KMS-11 (cell line): ENCODE results near the gene THAP12.
"Not testable (repeated sequence)": the region's sequence is repeated elsewhere in the genome, so short reads cannot be mapped to it uniquely, and the experiment has no call there.

Source experiments
- H2AFZ ChIP-seq: fragments of 200-600 bp; sonication (generic); 2 replicates; pipeline ENCODE4 v1.6.1; 2016; ENCODE audit warnings: antibody characterized with exemption, mixed run types, low read depth
- H3K27ac ChIP-seq: fragments of 200-600 bp; sonication (generic); 2 replicates; pipeline ENCODE4 v1.6.1; 2016; ENCODE audit warnings: mild to moderate bottlenecking, mixed run types
- H3K27me3 ChIP-seq: fragments of 200-600 bp; sonication (generic); 2 replicates; pipeline ENCODE4 v1.6.1; 2017; ENCODE audit warnings: mild to moderate bottlenecking, low read depth, mixed run types, moderate library complexity; ENCODE audit not compliant: insufficient read depth
- H3K36me3 ChIP-seq: fragments of 200-600 bp; sonication (generic); 2 replicates; pipeline ENCODE4 v1.6.1; 2017; ENCODE audit warnings: mild to moderate bottlenecking, mixed run types; ENCODE audit not compliant: insufficient read depth
- H3K4me1 ChIP-seq: fragments of 200-600 bp; sonication (generic); 2 replicates; pipeline ENCODE4 v1.6.1; 2016; ENCODE audit warnings: mild to moderate bottlenecking, low read depth, mixed run types; ENCODE audit not compliant: poor library complexity, severe bottlenecking
- H3K4me2 ChIP-seq: fragments of 200-600 bp; sonication (generic); 2 replicates; pipeline ENCODE4 v1.7.0; 2016; ENCODE audit warnings: mild to moderate bottlenecking, mixed run types
- H3K4me3 ChIP-seq: fragments of 200-600 bp; sonication (generic); IDR thresholded peaks from 2 replicates; pipeline ENCODE4 v1.6.1; 2017; ENCODE audit warnings: low read depth, low read length, mixed read lengths; ENCODE audit not compliant: insufficient read depth
- H3K79me2 ChIP-seq: fragments of 200-600 bp; sonication (generic); 2 replicates; pipeline ENCODE4 v1.6.1; 2016; ENCODE audit warnings: low read depth, mixed run types; ENCODE audit not compliant: insufficient read depth
- H3K9ac ChIP-seq: fragments of 200-600 bp; sonication (generic); 2 replicates; pipeline ENCODE4 v1.6.1; 2016; ENCODE audit warnings: mild to moderate bottlenecking, mixed run types
- H4K20me1 ChIP-seq: fragments of 200-600 bp; sonication (generic); 2 replicates; pipeline ENCODE4 v1.6.1; 2016; ENCODE audit warnings: mild to moderate bottlenecking, mixed run types; ENCODE audit not compliant: insufficient read depth
- TF ChIP-seq, protein P1 (sequence below): fragments of 200-600 bp; sonication (generic); conservative IDR thresholded peaks from 2 replicates; pipeline ENCODE4 v1.6.1; 2017; ENCODE audit warnings: low read depth, mild to moderate bottlenecking, antibody characterized with exemption, low read length, moderate library complexity, mixed read lengths

Gene THAP12

DNA sequence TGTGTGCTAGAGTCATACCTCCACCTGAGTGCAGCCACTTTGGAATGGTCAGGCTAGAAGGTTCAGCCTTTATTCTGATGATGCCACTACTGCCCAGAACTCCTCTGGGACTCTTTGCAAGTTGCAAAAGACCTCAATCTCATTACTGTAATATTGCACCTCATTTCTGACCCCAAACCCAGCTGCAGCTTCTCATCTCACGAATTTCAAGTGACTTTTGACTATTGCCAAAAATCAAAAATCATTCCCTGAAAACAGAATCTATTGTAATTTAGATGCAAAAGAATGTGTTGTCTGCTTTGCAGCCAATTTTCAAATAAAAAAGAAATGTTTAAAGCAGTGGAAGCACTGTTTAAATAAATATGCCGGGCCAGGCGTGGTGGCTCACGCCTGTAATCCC is 25.4 kb upstream of the THAP12 start:
- TF ChIP-seq, protein P1, sequence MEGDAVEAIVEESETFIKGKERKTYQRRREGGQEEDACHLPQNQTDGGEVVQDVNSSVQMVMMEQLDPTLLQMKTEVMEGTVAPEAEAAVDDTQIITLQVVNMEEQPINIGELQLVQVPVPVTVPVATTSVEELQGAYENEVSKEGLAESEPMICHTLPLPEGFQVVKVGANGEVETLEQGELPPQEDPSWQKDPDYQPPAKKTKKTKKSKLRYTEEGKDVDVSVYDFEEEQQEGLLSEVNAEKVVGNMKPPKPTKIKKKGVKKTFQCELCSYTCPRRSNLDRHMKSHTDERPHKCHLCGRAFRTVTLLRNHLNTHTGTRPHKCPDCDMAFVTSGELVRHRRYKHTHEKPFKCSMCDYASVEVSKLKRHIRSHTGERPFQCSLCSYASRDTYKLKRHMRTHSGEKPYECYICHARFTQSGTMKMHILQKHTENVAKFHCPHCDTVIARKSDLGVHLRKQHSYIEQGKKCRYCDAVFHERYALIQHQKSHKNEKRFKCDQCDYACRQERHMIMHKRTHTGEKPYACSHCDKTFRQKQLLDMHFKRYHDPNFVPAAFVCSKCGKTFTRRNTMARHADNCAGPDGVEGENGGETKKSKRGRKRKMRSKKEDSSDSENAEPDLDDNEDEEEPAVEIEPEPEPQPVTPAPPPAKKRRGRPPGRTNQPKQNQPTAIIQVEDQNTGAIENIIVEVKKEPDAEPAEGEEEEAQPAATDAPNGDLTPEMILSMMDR, result no peak
- Histone ChIP-seq H3K27me3 (no peaks in the 10 kb centered on the region), H3K4me1 (no peaks in the 10 kb centered on the region), H3K79me2 (no peaks in the 10 kb centered on the region), H3K9ac (no peak overlapping the region), H4K20me1 (no peaks in the 10 kb centered on the region), H3K36me3 (no peaks in the 10 kb centered on the region), H2AFZ (no peak overlapping the region), H3K4me3 (no peak overlapping the region), H3K4me2 (no peak overlapping the region), H3K27ac (no peak overlapping the region)

DNA sequence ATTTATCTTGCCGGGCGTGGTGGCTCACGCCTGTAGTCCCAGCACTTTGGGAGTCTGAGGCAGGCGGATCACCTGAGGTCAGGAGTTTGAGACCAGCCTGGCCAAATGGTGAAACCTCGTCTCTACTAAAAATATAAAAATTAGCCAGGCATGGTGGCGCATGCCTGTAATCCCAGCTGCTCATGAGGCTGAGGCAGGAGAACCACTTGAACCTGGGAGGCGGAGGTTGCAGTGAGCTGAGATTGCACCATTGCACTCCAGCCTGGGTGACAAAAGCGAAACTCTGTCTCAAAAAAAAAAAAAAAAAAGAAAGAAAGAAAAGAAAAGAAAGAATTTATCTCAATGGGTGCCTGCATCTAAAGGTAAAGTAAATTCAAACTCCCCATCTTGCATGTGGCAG is 20.6 kb upstream of the THAP12 start:
- not testable (repeated sequence) for H3K36me3 ChIP-seq, H2AFZ ChIP-seq, H3K9ac ChIP-seq, H4K20me1 ChIP-seq, H3K27me3 ChIP-seq, H3K4me3 ChIP-seq, H3K27ac ChIP-seq, H3K79me2 ChIP-seq, H3K4me2 ChIP-seq, H3K4me1 ChIP-seq

DNA sequence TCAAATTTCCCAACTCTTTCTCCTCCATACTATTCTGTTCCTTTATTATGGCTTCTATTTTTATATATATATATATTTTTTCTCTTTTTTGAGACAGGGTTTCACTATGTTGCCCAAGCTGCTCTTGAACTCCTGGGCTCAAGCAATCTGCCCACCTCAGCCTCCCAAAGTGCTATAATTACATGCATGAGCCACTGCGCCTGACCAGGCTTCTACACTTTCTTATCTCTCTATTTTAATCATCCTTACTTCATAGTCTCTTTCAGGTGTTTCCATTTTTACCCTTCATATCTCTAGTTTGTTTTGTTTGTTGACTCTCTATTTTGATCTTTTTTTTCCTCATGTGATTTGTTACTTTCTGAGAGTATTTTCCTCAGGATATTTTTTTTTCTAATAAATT is 20.0 kb upstream of the THAP12 start:
- TF ChIP-seq, protein P1, result no peak

DNA sequence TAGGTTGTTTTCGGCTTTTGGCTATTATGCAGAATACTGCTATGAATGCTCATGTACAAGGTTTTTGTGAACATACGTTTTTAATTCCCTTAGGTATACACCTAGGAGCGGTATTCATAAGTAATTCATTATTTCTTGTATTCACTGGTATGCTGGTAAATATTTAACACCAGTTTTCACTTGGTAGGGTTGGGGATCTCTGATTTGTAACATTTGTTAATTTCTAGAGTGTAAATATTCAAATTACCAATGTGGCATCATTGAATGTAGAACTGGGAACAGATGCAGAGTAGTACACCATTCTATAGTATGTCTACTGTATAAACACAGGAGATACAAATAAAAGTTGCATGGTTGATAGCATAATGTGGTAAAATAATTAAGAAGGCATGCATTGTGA is 16.5 kb upstream of the THAP12 start:
- Histone ChIP-seq H3K4me1 (peaks cover 9% of the 10 kb centered on the region), H4K20me1 (no peaks in the 10 kb centered on the region), H3K79me2 (no peaks in the 10 kb centered on the region), H3K9ac (no peak overlapping the region), H3K36me3 (no peaks in the 10 kb centered on the region), H3K4me3 (no peak overlapping the region), H3K4me2 (no peak overlapping the region), H3K27ac (no peak overlapping the region), H2AFZ (no peak overlapping the region), H3K27me3 (no peaks in the 10 kb centered on the region)
- TF ChIP-seq, protein P1, result no peak

More for the DNA sequence above, 20.0 kb upstream of the THAP12 start:
- H3K9ac ChIP-seq, result no peak overlapping the region
- no peaks in the 10 kb centered on the region for H3K36me3 ChIP-seq
- H3K27me3 ChIP-seq, result no peaks in the 10 kb centered on the region
- no peak overlapping the region for H3K27ac ChIP-seq
- H3K4me2 ChIP-seq, result no peak overlapping the region
- H3K4me3 ChIP-seq, result no peak overlapping the region
- no peak overlapping the region for H2AFZ ChIP-seq
- no peaks in the 10 kb centered on the region for H4K20me1 ChIP-seq
- H3K4me1 ChIP-seq, result peaks cover under 1% of the 10 kb centered on the region
- H3K79me2 ChIP-seq, result no peaks in the 10 kb centered on the region

DNA sequence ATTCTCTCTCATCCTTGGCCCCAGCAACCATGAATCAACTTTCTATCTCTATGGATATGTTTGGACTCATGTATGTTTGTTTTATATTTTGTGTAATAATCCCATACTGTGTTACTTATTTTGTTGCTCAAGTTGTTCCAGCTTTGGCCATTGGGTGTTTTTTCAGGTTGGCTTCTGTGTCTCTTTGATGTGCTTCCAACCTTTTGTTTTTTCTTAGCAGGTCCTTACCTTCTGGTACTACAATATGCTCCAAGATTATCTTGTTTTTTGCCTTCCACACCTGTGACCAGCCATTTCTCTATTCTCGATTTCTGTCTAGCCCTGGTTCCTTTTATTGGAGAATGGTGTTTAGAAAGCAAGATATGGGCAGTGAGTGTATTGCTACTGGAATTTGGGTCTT is 14.4 kb upstream of the THAP12 start:
- H3K9ac ChIP-seq, result no peak overlapping the region
- peaks cover 11% of the 10 kb centered on the region for H3K4me1 ChIP-seq
- no peak overlapping the region for H3K4me3 ChIP-seq
- H3K27ac ChIP-seq, result no peak overlapping the region
- TF ChIP-seq, protein P1, result no peak
- H2AFZ ChIP-seq, result no peak overlapping the region
- no peaks in the 10 kb centered on the region for H3K27me3 ChIP-seq
- no peaks in the 10 kb centered on the region for H3K79me2 ChIP-seq
- no peaks in the 10 kb centered on the region for H4K20me1 ChIP-seq
- no peak overlapping the region for H3K4me2 ChIP-seq
- no peaks in the 10 kb centered on the region for H3K36me3 ChIP-seq
